ENCODE measurements around the gene RBBP9.

GRCh38 chr20:18466894-18467730 lies 29.9 kb downstream of the RBBP9 start, which contains the start of the genes DZANK1 and POLR3F:
- TF ChIP-seq CTCF (IDR thresholded peaks at IDR 0.05) (no peak), PRRX2 (CRISPR knock-in tag; IDR thresholded peaks at IDR 0.05) (no peak), HMGXB4 (CRISPR knock-in tag; IDR thresholded peaks at IDR 0.05) (no peak; the same call in 1 of the 2 replicates), NR2C2 (CRISPR knock-in tag; IDR thresholded peaks at IDR 0.05) (no peak), MAX (CRISPR knock-in tag; IDR thresholded peaks at IDR 0.05) (0 out of 2 replicates have a peak, but pooled peaks have one; percentile 29), USF2 (CRISPR knock-in tag; IDR thresholded peaks at IDR 0.05) (no peak), FOXK1 (CRISPR knock-in tag; IDR thresholded peaks at IDR 0.05) (peak; percentile 57; the same call in 1 of the 2 replicates), USF1 (CRISPR knock-in tag; IDR thresholded peaks at IDR 0.05) (no peak), ZBTB21 (CRISPR knock-in tag; IDR thresholded peaks at IDR 0.05; ENCODE audit: borderline replicate concordance) (no peak), NR3C1 (CRISPR knock-in tag; conservative IDR thresholded peaks at IDR 0.05; ENCODE audit: low read depth) (no peak)

Data from WTC11 (cell line).